SK-N-SH treated with all-trans-retinoic acid at 6 μM for 48 hours (cell line): ENCODE measurements around the gene TMEM81.

Experiments
- ATAC-seq: fragments of 200-7000 bp; cut with Tn5 transposase; 3 replicates; pipeline ENCODE4 v1.9.1; 2020; ENCODE audit warnings: mild to moderate bottlenecking, moderate library complexity
- ARNTL ChIP-seq: fragments of 450-650 bp; formaldehyde crosslinking; IDR thresholded peaks from 2 replicates; pipeline ENCODE4 v1.5.0; 2020; ENCODE audit warnings: low read depth, mild to moderate bottlenecking, moderate library complexity, borderline replicate concordance
- BACH2 ChIP-seq: fragments of 250-450 bp; sonication (Bioruptor Pico); IDR thresholded peaks from 2 replicates; pipeline ENCODE4 v1.9.0; 2021; ENCODE audit warnings: mild to moderate bottlenecking, borderline replicate concordance
- CSDC2 ChIP-seq: fragments of 250-450 bp; sonication (Bioruptor Pico); IDR thresholded peaks from 2 replicates; pipeline ENCODE4 v1.5.0; 2020; ENCODE audit warnings: mild to moderate bottlenecking, moderate library complexity
- ESRRG ChIP-seq: fragments of 250-450 bp; sonication (Bioruptor Pico); IDR thresholded peaks from 2 replicates; pipeline ENCODE4 v1.6.1; 2021; ENCODE audit warnings: mild to moderate bottlenecking
- GLIS3 ChIP-seq: fragments of 250-450 bp; sonication (Bioruptor Pico); IDR thresholded peaks from 2 replicates; pipeline ENCODE4 v1.5.0; 2020; ENCODE audit warnings: mild to moderate bottlenecking, moderate library complexity
- ISL1 ChIP-seq: fragments of 250-450 bp; sonication (Bioruptor Pico); IDR thresholded peaks from 2 replicates; pipeline ENCODE4 v2.1.2; 2022; ENCODE audit warnings: mild to moderate bottlenecking, moderate library complexity
- OSR1 ChIP-seq: fragments of 250-450 bp; sonication (Bioruptor Pico); IDR thresholded peaks from 2 replicates; pipeline ENCODE4 v1.8.0; 2022; ENCODE audit warnings: moderate library complexity, mild to moderate bottlenecking, inconsistent platforms
- PPARA ChIP-seq: fragments of 250-450 bp; sonication (Bioruptor Pico); IDR thresholded peaks from 2 replicates; pipeline ENCODE4 v1.5.0; 2020; ENCODE audit warnings: mild to moderate bottlenecking, borderline replicate concordance
- RARB ChIP-seq: fragments of 250-450 bp; sonication (Bioruptor Pico); IDR thresholded peaks from 2 replicates; pipeline ENCODE4 v1.8.0; 2021; ENCODE audit warnings: mild to moderate bottlenecking, moderate library complexity
- SNAI2 ChIP-seq: fragments of 250-450 bp; sonication (Bioruptor Pico); IDR thresholded peaks from 2 replicates; pipeline ENCODE4 v1.5.0; 2020; ENCODE audit warnings: mild to moderate bottlenecking, moderate library complexity
- TCF4 ChIP-seq: fragments of 250-450 bp; sonication (Bioruptor Pico); IDR thresholded peaks from 2 replicates; pipeline ENCODE4 v1.8.0; 2021; ENCODE audit warnings: mild to moderate bottlenecking, moderate library complexity, borderline replicate concordance
- ZC3H10 ChIP-seq: fragments of 250-450 bp; sonication (Bioruptor Pico); IDR thresholded peaks from 2 replicates; pipeline ENCODE4 v1.5.1; 2021; ENCODE audit warnings: mild to moderate bottlenecking, moderate library complexity
- ZFP3 ChIP-seq: fragments of 250-450 bp; sonication (Bioruptor Pico); IDR thresholded peaks from 2 replicates; pipeline ENCODE4 v1.5.0; 2020; ENCODE audit warnings: mild to moderate bottlenecking, moderate library complexity
- ZFP30 ChIP-seq: fragments of 450-650 bp; formaldehyde crosslinking; IDR thresholded peaks from 2 replicates; pipeline ENCODE4 v1.5.0; 2022; ENCODE audit warnings: mild to moderate bottlenecking, moderate library complexity
- ZNF70 ChIP-seq: fragments of 450-650 bp; formaldehyde crosslinking; IDR thresholded peaks from 2 replicates; pipeline ENCODE4 v1.5.0; 2020; ENCODE audit warnings: mild to moderate bottlenecking, moderate library complexity
- ZNF8 ChIP-seq: fragments of 450-650 bp; formaldehyde crosslinking; IDR thresholded peaks from 2 replicates; pipeline ENCODE4 v1.5.0; 2020; ENCODE audit warnings: mild to moderate bottlenecking, moderate library complexity
- TF ChIP-seq, protein P1 (sequence below): fragments of 250-450 bp; sonication (Bioruptor Pico); IDR thresholded peaks from 2 replicates; pipeline ENCODE4 v1.8.0; 2021; ENCODE audit warnings: low read depth, mild to moderate bottlenecking, moderate library complexity, borderline replicate concordance
- TF ChIP-seq, protein P2 (sequence below): fragments of 250-450 bp; sonication (Bioruptor Pico); IDR thresholded peaks from 2 replicates; pipeline ENCODE4 v1.5.0; 2020; ENCODE audit warnings: mild to moderate bottlenecking, moderate library complexity
- TF ChIP-seq, protein P3 (sequence below): fragments of 250-450 bp; sonication (Bioruptor Pico); IDR thresholded peaks from 2 replicates; pipeline ENCODE4 v1.5.1; 2021; ENCODE audit warnings: mild to moderate bottlenecking, moderate library complexity

Gene TMEM81

DNA sequence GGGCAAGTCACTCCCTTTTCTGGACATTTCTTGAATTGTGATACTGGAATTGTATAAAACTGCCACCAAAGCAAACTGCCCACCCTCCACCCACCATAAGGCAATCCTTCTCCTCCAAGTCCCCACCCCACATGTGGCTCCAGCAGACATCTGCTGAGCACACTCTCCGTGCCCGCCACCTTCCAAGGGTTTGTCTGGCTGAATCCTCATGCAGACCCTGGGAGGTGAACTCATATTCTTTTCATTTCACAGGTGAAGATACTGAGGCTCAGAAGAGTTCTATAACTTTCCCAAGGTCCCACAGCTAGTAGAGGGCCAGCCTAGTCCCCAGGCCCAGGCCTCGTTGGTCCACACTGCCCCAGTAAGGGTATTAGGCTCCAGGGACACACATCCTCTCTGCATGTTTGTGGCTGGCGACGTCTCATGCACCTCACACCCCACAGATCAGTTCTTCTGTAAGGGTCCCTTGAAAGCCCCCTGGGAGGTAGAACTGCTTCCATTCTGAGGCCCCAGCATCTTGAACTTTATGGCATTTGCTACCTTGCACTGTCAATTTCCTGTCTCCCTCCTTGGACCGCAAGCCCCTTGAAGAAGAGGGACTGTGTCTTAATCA is 27.2 kb downstream of the TMEM81 start:
- no peak for ATAC-seq
- TF ChIP-seq, protein P1, sequence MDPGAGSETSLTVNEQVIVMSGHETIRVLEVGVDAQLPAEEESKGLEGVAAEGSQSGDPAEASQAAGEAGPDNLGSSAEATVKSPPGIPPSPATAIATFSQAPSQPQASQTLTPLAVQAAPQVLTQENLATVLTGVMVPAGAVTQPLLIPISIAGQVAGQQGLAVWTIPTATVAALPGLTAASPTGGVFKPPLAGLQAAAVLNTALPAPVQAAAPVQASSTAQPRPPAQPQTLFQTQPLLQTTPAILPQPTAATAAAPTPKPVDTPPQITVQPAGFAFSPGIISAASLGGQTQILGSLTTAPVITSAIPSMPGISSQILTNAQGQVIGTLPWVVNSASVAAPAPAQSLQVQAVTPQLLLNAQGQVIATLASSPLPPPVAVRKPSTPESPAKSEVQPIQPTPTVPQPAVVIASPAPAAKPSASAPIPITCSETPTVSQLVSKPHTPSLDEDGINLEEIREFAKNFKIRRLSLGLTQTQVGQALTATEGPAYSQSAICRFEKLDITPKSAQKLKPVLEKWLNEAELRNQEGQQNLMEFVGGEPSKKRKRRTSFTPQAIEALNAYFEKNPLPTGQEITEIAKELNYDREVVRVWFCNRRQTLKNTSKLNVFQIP (CRISPR knock-in tag), result no peak
- TF ChIP-seq ZFP3 (CRISPR knock-in tag) (no peak), ZC3H10 (CRISPR knock-in tag) (no peak)
- TF ChIP-seq, all 23 proteins: peak for 0

DNA sequence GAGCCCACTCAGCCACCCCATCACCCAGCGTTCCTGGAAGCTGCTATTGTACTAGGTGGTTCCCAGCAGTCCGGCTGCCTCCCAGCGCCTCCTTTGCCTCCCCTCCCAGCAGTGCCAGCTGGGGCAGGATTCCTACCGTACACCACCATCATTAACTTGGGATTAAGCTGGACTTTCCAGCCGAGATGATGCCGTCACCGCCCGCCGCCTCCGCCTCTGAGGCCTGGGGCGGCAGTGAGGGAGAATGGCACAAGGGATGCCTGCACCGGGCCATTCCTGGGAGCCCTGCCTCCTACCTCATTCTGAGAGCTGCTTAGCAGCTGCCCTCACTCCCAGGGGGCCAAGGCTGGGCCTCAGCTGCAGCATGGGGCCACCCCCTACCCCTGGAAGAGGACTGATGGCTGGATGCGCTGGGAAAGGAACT is 28.1 kb downstream of the TMEM81 start:
- no peak for ATAC-seq

DNA sequence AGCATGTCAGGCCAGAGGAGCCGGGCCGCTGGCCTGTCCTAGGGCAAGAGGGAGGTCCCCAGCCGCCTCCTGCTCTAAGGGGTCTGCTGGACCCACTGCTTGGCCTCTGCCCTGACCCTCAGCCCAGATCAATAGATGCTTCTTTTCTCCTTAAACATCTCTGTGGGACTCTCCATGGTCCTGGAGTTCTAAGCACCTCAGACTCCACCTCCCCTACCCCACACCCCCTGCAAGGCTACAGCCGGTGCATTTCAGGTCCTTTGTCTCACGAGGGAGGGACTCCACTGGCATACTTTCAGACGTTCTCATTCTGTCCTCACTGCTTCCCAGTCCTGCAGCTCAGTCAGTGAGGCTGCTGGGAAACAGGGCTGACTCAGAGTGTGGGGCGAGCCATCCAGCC is 30.2 kb downstream of the TMEM81 start:
- TF ChIP-seq, protein P2, sequence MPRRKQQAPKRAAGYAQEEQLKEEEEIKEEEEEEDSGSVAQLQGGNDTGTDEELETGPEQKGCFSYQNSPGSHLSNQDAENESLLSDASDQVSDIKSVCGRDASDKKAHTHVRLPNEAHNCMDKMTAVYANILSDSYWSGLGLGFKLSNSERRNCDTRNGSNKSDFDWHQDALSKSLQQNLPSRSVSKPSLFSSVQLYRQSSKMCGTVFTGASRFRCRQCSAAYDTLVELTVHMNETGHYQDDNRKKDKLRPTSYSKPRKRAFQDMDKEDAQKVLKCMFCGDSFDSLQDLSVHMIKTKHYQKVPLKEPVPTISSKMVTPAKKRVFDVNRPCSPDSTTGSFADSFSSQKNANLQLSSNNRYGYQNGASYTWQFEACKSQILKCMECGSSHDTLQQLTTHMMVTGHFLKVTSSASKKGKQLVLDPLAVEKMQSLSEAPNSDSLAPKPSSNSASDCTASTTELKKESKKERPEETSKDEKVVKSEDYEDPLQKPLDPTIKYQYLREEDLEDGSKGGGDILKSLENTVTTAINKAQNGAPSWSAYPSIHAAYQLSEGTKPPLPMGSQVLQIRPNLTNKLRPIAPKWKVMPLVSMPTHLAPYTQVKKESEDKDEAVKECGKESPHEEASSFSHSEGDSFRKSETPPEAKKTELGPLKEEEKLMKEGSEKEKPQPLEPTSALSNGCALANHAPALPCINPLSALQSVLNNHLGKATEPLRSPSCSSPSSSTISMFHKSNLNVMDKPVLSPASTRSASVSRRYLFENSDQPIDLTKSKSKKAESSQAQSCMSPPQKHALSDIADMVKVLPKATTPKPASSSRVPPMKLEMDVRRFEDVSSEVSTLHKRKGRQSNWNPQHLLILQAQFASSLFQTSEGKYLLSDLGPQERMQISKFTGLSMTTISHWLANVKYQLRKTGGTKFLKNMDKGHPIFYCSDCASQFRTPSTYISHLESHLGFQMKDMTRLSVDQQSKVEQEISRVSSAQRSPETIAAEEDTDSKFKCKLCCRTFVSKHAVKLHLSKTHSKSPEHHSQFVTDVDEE (CRISPR knock-in tag), result no peak
- TF ChIP-seq ISL1 (no peak), GLIS3 (no peak)
- ATAC-seq, result peak; percentile 11; the same call in 1 of the 3 replicates

More for the DNA sequence above, 28.1 kb downstream of the TMEM81 start:
- TF ChIP-seq, protein P2 (CRISPR knock-in tag), result no peak
- no peak for TF ChIP-seq ZFP30 (CRISPR knock-in tag)
- TF ChIP-seq ESRRG (CRISPR knock-in tag), result no peak
- no peak for TF ChIP-seq ZC3H10 (CRISPR knock-in tag)
- TF ChIP-seq ARNTL (CRISPR knock-in tag), result no peak
- no peak for TF ChIP-seq PPARA (CRISPR knock-in tag)
- TF ChIP-seq ZFP3 (CRISPR knock-in tag), result no peak
- TF ChIP-seq CSDC2 (CRISPR knock-in tag), result no peak
- TF ChIP-seq, protein P1 (CRISPR knock-in tag), result no peak
- no peak for TF ChIP-seq BACH2 (CRISPR knock-in tag)
- TF ChIP-seq, protein P3, sequence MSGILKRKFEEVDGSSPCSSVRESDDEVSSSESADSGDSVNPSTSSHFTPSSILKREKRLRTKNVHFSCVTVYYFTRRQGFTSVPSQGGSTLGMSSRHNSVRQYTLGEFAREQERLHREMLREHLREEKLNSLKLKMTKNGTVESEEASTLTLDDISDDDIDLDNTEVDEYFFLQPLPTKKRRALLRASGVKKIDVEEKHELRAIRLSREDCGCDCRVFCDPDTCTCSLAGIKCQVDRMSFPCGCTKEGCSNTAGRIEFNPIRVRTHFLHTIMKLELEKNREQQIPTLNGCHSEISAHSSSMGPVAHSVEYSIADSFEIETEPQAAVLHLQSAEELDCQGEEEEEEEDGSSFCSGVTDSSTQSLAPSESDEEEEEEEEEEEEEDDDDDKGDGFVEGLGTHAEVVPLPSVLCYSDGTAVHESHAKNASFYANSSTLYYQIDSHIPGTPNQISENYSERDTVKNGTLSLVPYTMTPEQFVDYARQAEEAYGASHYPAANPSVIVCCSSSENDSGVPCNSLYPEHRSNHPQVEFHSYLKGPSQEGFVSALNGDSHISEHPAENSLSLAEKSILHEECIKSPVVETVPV (CRISPR knock-in tag), result no peak

DNA sequence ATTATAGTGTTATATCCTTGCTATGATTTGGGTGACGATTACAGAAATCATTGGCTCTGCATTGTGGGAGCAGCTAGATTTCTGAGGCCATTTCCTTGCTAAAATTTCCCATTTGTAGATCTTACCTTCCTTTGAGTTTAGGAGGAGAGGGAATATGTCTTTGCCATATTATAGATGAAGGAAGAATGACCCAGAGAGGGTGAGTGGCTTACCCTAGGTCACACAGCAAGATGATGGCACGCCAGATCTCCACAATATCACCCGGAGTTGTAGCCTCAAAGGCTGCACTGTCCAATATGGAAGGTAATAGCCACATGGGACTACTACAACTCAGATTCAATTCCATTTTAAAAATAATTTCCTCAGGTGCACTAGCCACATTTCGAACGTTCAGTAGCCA is 31.0 kb downstream of the TMEM81 start:
- ATAC-seq, result no peak
- TF ChIP-seq, protein P3 (CRISPR knock-in tag), result no peak
- TF ChIP-seq CSDC2 (CRISPR knock-in tag), result no peak
- no peak for TF ChIP-seq ZFP3 (CRISPR knock-in tag)
- TF ChIP-seq SNAI2 (CRISPR knock-in tag), result no peak
- no peak for TF ChIP-seq RARB (CRISPR knock-in tag)
- no peak for TF ChIP-seq ZNF8
- no peak for TF ChIP-seq OSR1 (CRISPR knock-in tag)
- TF ChIP-seq ESRRG (CRISPR knock-in tag), result no peak
- no peak for TF ChIP-seq TCF4 (CRISPR knock-in tag)
- no peak for TF ChIP-seq PPARA (CRISPR knock-in tag)
- TF ChIP-seq BACH2 (CRISPR knock-in tag), result no peak
- TF ChIP-seq ZFP30 (CRISPR knock-in tag), result no peak
- no peak for TF ChIP-seq GLIS3
- no peak for TF ChIP-seq ZNF70 (CRISPR knock-in tag)
- TF ChIP-seq ARNTL (CRISPR knock-in tag), result no peak
- TF ChIP-seq, protein P2 (CRISPR knock-in tag), result no peak
